Measurements from ENCODE around the gene SIGLEC11. TPM values are rescaled to one million over a fixed set of nuclear protein-coding genes. Genes with fewer than 3 reads are reported as not detected.

Gene SIGLEC11
- total and polyA plus RNA-seq, 2 experiments from 2014 or later: not detected

GRCh38 chr19:49956115-49956495, 4.9 kb downstream of the SIGLEC11 start (continued):
- TF ChIP-seq ZNF462 (CRISPR knock-in tag; IDR thresholded peaks at IDR 0.05): no peak
- TF ChIP-seq ZNF114 (CRISPR knock-in tag; IDR thresholded peaks at IDR 0.05): no peak
- TF ChIP-seq STAT1 (IDR thresholded peaks at IDR 0.05; ENCODE audit: unreplicated experiment): no peak
- TF ChIP-seq CREB1 (CRISPR knock-in tag; IDR thresholded peaks at IDR 0.05; ENCODE audit: low read depth): no peak
- no peak for TF ChIP-seq JUNB (IDR thresholded peaks at IDR 0.05; ENCODE audit: unreplicated experiment)
- no peak for TF ChIP-seq ETS1 (IDR thresholded peaks at IDR 0.05)
- TF ChIP-seq EZH2 (IDR thresholded peaks at IDR 0.05; ENCODE audit: low read depth, unreplicated experiment): no peak

- H3K4me1 Mint-ChIP-seq: peaks cover 31% of the 10 kb centered on the region
- TF ChIP-seq NANOG (IDR thresholded peaks at IDR 0.05; ENCODE audit: borderline replicate concordance) (no peak), EZH2 (IDR thresholded peaks at IDR 0.05; ENCODE audit: low read depth, unreplicated experiment) (no peak), EZH2phosphoT487 (IDR thresholded peaks at IDR 0.05; ENCODE audit: unreplicated experiment) (no peak), ZNF331 (CRISPR knock-in tag; IDR thresholded peaks at IDR 0.05; ENCODE audit: low read depth) (no peak), POLR2AphosphoS5 (IDR thresholded peaks at IDR 0.05; ENCODE audit: low read depth) (no peak), CTCF (conservative IDR thresholded peaks at IDR 0.05; ENCODE audit: low read depth in 2 of 2) (no peak), ZNF114 (CRISPR knock-in tag; IDR thresholded peaks at IDR 0.05) (no peak)
Measured at GRCh38 chr19:49954933-49955332, 6.0 kb downstream of the SIGLEC11 start.

More at GRCh38 chr19:49954933-49955332, 6.0 kb downstream of the SIGLEC11 start:
- Histone ChIP-seq H3K79me2 (replicated peaks; ENCODE audit: insufficient read depth) (no peaks in the 10 kb centered on the region), H3K4me2 (no peak overlapping the region), H3K36me3 (ENCODE audit: insufficient read depth) (no peaks in the 10 kb centered on the region), H3K4me3 (no peak overlapping the region), H2AFZ (no peak overlapping the region; the same call in 1 of the 2 replicates), H3F3A (replicated peaks; ENCODE audit: low read depth) (no peaks in the 10 kb centered on the region), H3K4me1 (ENCODE audit: insufficient read depth) (peaks cover 39% of the 10 kb centered on the region; the same call in 1 of the 2 replicates), H3K27me3 (ENCODE audit: insufficient read depth) (no peaks in the 10 kb centered on the region), H3K9me2 (ENCODE audit: insufficient read depth) (no peaks in the 10 kb centered on the region), H4K20me1 (replicated peaks; ENCODE audit: insufficient read depth) (no peaks in the 10 kb centered on the region), H3K27ac (ENCODE audit: low read depth) (no peak overlapping the region)
- H3K27ac Mint-ChIP-seq: no peak overlapping the region
- H3K36me3 Mint-ChIP-seq (ENCODE audit: low read depth): no peaks in the 10 kb centered on the region; the same call in 2 of the 3 replicates
- DNase-seq (ENCODE audit: low spot score) (no peak), ATAC-seq (no peak)
- H3K27me3 Mint-ChIP-seq (ENCODE audit: insufficient read depth, low read depth, poor library complexity): peaks cover 12% of the 10 kb centered on the region
- H3K4me3 Mint-ChIP-seq: no peak overlapping the region
- H3K9me3 Mint-ChIP-seq: peaks cover 12% of the 10 kb centered on the region
